NB4 (cell line): ENCODE measurements around the gene CEP350.

Experiments used
- CTCF ChIP-seq: IDR thresholded peaks from one replicate; pipeline ENCODE4 v1.5.1; 2012; ENCODE audit warnings: low read depth, low read length
- POLR2A ChIP-seq: IDR thresholded peaks from 2 replicates; pipeline ENCODE4 v1.6.1; 2011; ENCODE audit warnings: mild to moderate bottlenecking; ENCODE audit not compliant: insufficient read length; ENCODE audit errors: extremely low read depth

DNA sequence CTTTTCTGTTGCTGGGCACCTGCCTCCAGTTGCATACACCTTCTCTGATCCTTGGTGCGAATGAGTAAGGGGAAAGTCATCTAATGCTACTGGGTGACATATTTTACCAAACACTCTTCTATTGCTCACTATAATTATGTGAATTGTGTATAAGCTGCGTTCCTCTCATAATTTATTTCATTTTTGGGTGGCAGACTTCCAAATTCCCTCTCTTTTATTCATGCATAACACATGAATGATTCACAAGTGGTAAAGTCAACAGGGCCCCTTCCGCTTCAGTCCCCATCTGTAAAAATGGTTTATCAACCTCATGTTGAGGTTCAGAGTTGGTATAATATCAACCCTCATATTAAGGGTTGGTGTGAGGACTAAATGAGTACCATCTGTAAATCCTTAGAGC, 196.9 kb downstream of the CEP350 start:
- TF ChIP-seq CTCF, result no peak
- no peak for TF ChIP-seq POLR2A
